Suprapubic skin (tissue), 3 donors: ENCODE results near the gene TMTC1.

Experiments
- POLR2A ChIP-seq, 2 donors: fragments of 450-650 bp; IDR thresholded peaks; one replicate each; pipeline ENCODE4 v1.6.1; 2017; ENCODE audit warnings: antibody characterized with exemption in 2 of 2, mild to moderate bottlenecking in 2 of 2, moderate library complexity in 2 of 2
- TF ChIP-seq, protein P1 (sequence below), 2 donors: fragments of 200-600 bp in 1 of 2; fragments of 450-650 bp in 1 of 2; sonication (generic) in 1 of 2; IDR thresholded peaks; one replicate each; pipeline ENCODE4 v1.5.1; 2016 to 2019; ENCODE audit warnings: antibody characterized with exemption in 2 of 2, mild to moderate bottlenecking in 1 of 2, moderate library complexity in 1 of 2

DNA sequence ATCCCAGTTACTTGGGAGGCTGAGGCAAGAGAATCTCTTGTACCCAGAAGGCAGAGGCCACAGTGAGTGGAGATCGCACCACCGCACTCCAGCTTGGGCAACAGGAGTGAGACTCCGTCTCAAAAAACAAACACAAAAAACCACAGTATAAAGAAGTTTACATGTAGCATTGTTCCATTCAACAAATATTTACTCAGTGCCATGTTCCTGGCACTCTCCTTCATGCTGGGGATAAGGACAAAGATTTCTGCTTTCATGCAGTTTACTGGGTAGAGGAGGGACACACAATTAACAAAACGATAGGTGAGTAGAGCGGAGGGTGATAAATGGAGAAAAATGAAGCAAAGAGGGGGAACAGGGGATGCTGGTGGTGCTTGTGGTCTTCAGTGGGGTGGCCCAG, 218.0 kb downstream of the TMTC1 start:
- TF ChIP-seq, protein P1, sequence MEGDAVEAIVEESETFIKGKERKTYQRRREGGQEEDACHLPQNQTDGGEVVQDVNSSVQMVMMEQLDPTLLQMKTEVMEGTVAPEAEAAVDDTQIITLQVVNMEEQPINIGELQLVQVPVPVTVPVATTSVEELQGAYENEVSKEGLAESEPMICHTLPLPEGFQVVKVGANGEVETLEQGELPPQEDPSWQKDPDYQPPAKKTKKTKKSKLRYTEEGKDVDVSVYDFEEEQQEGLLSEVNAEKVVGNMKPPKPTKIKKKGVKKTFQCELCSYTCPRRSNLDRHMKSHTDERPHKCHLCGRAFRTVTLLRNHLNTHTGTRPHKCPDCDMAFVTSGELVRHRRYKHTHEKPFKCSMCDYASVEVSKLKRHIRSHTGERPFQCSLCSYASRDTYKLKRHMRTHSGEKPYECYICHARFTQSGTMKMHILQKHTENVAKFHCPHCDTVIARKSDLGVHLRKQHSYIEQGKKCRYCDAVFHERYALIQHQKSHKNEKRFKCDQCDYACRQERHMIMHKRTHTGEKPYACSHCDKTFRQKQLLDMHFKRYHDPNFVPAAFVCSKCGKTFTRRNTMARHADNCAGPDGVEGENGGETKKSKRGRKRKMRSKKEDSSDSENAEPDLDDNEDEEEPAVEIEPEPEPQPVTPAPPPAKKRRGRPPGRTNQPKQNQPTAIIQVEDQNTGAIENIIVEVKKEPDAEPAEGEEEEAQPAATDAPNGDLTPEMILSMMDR (IDR thresholded peaks at IDR 0.05), result no peak
- no peak for TF ChIP-seq POLR2A (IDR thresholded peaks at IDR 0.05)
